K562 (cell line): ENCODE measurements around the gene CHPF. TPM values are rescaled to one million over a fixed set of nuclear protein-coding genes. Genes with fewer than 3 reads are reported as not detected.

ENCODE experiments used
- AFF1 ChIP-seq, 2 experiments: fragments of 450-650 bp; IDR thresholded peaks; 2 replicates each; pipeline ENCODE4 v1.6.1; 2018; ENCODE audit warnings: mild to moderate bottlenecking in 2 of 2, low read depth in 1 of 2; ENCODE audit not compliant: partially characterized antibody in 2 of 2
- ETV5 ChIP-seq: sonication (generic); formaldehyde crosslinking; IDR thresholded peaks from 2 replicates; pipeline ENCODE4 v1.4.0; 2020; ENCODE audit warnings: low read depth, mild to moderate bottlenecking, missing genetic modification reagents
- GABPA ChIP-seq: fragments of 200-800 bp; sonication (Bioruptor generic); conservative IDR thresholded peaks from 2 replicates; pipeline ENCODE4 v1.6.1; 2016; ENCODE audit warnings: low read depth, missing genetic modification characterization, missing compliant biosample characterization
- GABPB2 ChIP-seq: fragments of 250-450 bp; sonication (Bioruptor Pico); conservative IDR thresholded peaks from 2 replicates; pipeline ENCODE4 v1.5.1; 2021; ENCODE audit warnings: mild to moderate bottlenecking
- HEY1 ChIP-seq: fragments of 250-450 bp; sonication (Bioruptor Pico); IDR thresholded peaks from 2 replicates; pipeline ENCODE4 v1.5.0; 2020; ENCODE audit warnings: mild to moderate bottlenecking, moderate library complexity, borderline replicate concordance
- HSF4 ChIP-seq: fragments of 250-450 bp; sonication (Bioruptor Pico); IDR thresholded peaks from 2 replicates; pipeline ENCODE4 v2.1.2; 2022; ENCODE audit warnings: mild to moderate bottlenecking, moderate library complexity, borderline replicate concordance
- JUN ChIP-seq, 2 experiments: sonication (generic) in 1 of 2; formaldehyde crosslinking in 1 of 2; IDR thresholded peaks; 2 replicates each; pipeline versions ENCODE4 v1.6.1 to v1.8.0; 2012 to 2022; ENCODE audit warnings: borderline replicate concordance in 2 of 2, mild to moderate bottlenecking in 2 of 2, improper control_type of control experiment in 1 of 2, low read depth in 1 of 2, low read length in 1 of 2, missing genetic modification reagents in 1 of 2
- L3MBTL2 ChIP-seq: fragments of 450-650 bp; IDR thresholded peaks from 2 replicates; pipeline ENCODE4 v1.6.1; 2016; ENCODE audit warnings: mild to moderate bottlenecking, moderate library complexity
- MBD2 ChIP-seq: sonication (generic); IDR thresholded peaks from 2 replicates; pipeline ENCODE4 v1.6.1; 2016; ENCODE audit warnings: low read depth, borderline replicate concordance
- POLR2A ChIP-seq: fragments of 450-650 bp; conservative IDR thresholded peaks from 2 replicates; pipeline ENCODE4 v1.6.1; 2016
- POLR2B ChIP-seq: fragments of 450-650 bp; IDR thresholded peaks from 2 replicates; pipeline ENCODE4 v1.6.1; 2018; ENCODE audit warnings: low read depth; ENCODE audit not compliant: partially characterized antibody
- SP1 ChIP-seq: sonication (generic); formaldehyde crosslinking; IDR thresholded peaks from 2 replicates; pipeline ENCODE4 v1.8.1; 2022; ENCODE audit warnings: mild to moderate bottlenecking, missing genetic modification reagents
- TCF7L2 ChIP-seq: fragments of 150-350 bp; IDR thresholded peaks from 2 replicates; pipeline ENCODE4 v1.6.1; 2016; ENCODE audit warnings: low read depth, mild to moderate bottlenecking, low read length, moderate library complexity
- ZNF311 ChIP-seq: fragments of 250-450 bp; sonication (Bioruptor Pico); IDR thresholded peaks from 2 replicates; pipeline ENCODE4 v1.4.0; 2020; ENCODE audit warnings: mild to moderate bottlenecking, moderate library complexity
- ZNF561 ChIP-seq: fragments of 450-650 bp; formaldehyde crosslinking; conservative IDR thresholded peaks from 2 replicates; pipeline ENCODE4 v1.4.0; 2020; ENCODE audit warnings: mild to moderate bottlenecking, moderate library complexity
- polyA plus RNA-seq, 8 experiments: library from polyadenylated mRNA; depleted of rRNA in 4 of 8; stranded (reverse) in 5 of 8; unstranded in 3 of 8; fragments of >200 nt; fragmentation: Nextera tagmentation in 2 of 8; fragmentation: Illumina TruSeq in 1 of 8; extraction: Ambion mirVana in 2 of 8; extraction: Trizol in 1 of 8; gene quantifications; 2 replicates each; pipeline versions ENCODE4 v1.2.1 to v1.2.3, GENCODE V29; 2011 to 2014; ENCODE audit warnings: inconsistent platforms in 1 of 8, missing spikeins in 1 of 8
- total RNA-seq, 7 experiments: library from RNA; depleted of rRNA in 6 of 7; stranded (reverse); fragments of >200 nt in 6 of 7; fragmentation: Illumina TruSeq in 2 of 7; extraction: Trizol in 2 of 7; gene quantifications; 2 replicates each; pipeline versions ENCODE4 v1.2.1 to v1.2.3, GENCODE V29; 2011 to 2021; ENCODE audit warnings: low replicate concordance in 1 of 7
- TF ChIP-seq, protein P1 (sequence below), 2 experiments: IDR thresholded peaks; 2 replicates each; pipeline ENCODE4 v1.6.1; 2012; ENCODE audit warnings: improper control_type of control experiment in 2 of 2, low read depth in 2 of 2, low read length in 2 of 2, borderline replicate concordance in 1 of 2
- TF ChIP-seq, protein P2 (sequence below): fragments of 250-450 bp; sonication (Bioruptor Pico); IDR thresholded peaks from 2 replicates; pipeline ENCODE4 v1.8.0; 2022; ENCODE audit warnings: inconsistent platforms, mild to moderate bottlenecking, moderate library complexity, borderline replicate concordance

The CHPF gene
- total and polyA plus RNA-seq, 9 of the 15 experiments (the other 6 are each of a cell fraction or from before 2014, with no cell fraction given) = 0.15 to 57.2 (median 7.9) TPM

DNA sequence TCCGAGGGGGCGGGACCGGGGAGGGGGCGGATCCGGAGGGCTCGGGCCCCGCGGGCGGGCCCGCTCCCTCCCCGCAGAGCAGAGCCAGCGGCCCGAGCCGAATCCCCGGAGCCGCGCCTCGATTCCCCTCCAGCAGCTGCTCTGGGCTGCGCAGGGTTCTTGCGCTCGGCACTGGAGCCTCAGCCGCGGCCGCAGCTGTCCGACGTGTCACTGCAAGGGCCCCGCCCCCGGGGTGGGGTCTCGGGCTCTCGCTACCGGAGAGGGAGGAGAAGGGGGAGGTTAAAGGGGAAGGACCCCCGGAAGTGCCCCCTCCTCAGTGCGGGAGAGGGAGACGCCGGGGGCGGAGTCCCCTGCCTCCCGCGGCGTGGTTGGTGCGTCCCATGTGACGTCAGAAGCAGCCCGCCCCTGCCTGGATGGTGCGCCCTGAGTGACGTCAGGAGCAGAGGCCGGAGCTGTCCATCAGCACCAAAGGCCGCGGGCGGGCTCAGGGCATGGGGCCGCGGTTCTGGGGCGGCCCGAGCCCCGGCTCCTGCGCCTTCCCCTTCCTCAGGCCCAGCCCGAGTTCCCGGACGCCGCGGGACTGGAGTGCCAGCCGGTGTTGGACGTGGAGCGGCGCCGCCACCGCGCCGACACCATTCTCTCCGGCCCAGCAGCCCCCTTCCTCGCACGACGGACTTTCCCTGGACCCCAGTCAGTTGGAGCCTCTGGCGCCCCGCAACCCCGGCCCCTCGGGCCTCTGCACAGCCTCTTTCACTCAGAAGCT is at the start of gene CHPF, which contains the start of gene TMEM198 (continued):
- no peak for TF ChIP-seq GABPB2
- TF ChIP-seq JUN (IDR thresholded peaks at IDR 0.05; ENCODE audit: borderline replicate concordance, low read depth, low read length) = peak; percentile 54; the same call in 1 of the 2 replicates
- TF ChIP-seq JUN (CRISPR knock-in tag; IDR thresholded peaks at IDR 0.05; ENCODE audit: borderline replicate concordance) = peak; percentile 83; the same call in 1 of the 2 replicates
- TF ChIP-seq SP1 (CRISPR knock-in tag) = peak; percentile 92
- no peak for TF ChIP-seq HSF4 (CRISPR knock-in tag)
- peak in 1 of 2 experiments; percentile 51 for TF ChIP-seq AFF1 (IDR thresholded peaks at IDR 0.05; ENCODE audit: low read depth in 1 of 2, partially characterized antibody in 2 of 2)
- TF ChIP-seq ETV5 (CRISPR knock-in tag) = peak; percentile 86; the same call in 1 of the 2 replicates
- no peak for TF ChIP-seq POLR2B
- TF ChIP-seq, protein P1, sequence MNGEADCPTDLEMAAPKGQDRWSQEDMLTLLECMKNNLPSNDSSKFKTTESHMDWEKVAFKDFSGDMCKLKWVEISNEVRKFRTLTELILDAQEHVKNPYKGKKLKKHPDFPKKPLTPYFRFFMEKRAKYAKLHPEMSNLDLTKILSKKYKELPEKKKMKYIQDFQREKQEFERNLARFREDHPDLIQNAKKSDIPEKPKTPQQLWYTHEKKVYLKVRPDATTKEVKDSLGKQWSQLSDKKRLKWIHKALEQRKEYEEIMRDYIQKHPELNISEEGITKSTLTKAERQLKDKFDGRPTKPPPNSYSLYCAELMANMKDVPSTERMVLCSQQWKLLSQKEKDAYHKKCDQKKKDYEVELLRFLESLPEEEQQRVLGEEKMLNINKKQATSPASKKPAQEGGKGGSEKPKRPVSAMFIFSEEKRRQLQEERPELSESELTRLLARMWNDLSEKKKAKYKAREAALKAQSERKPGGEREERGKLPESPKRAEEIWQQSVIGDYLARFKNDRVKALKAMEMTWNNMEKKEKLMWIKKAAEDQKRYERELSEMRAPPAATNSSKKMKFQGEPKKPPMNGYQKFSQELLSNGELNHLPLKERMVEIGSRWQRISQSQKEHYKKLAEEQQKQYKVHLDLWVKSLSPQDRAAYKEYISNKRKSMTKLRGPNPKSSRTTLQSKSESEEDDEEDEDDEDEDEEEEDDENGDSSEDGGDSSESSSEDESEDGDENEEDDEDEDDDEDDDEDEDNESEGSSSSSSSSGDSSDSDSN (IDR thresholded peaks at IDR 0.05; ENCODE audit: borderline replicate concordance in 1 of 2, low read depth in 2 of 2, low read length in 2 of 2) = peak in 1 of 2 experiments; percentile 16; a peak in 1 of 4 replicates
- TF ChIP-seq, protein P2, sequence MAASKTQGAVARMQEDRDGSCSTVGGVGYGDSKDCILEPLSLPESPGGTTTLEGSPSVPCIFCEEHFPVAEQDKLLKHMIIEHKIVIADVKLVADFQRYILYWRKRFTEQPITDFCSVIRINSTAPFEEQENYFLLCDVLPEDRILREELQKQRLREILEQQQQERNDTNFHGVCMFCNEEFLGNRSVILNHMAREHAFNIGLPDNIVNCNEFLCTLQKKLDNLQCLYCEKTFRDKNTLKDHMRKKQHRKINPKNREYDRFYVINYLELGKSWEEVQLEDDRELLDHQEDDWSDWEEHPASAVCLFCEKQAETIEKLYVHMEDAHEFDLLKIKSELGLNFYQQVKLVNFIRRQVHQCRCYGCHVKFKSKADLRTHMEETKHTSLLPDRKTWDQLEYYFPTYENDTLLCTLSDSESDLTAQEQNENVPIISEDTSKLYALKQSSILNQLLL (CRISPR knock-in tag) = no peak
- no peak for TF ChIP-seq ZNF311 (CRISPR knock-in tag)
- peak; percentile 92 for TF ChIP-seq GABPA
- TF ChIP-seq HEY1 = no peak
- peak; percentile 32; the same call in 1 of the 2 replicates for TF ChIP-seq L3MBTL2
- TF ChIP-seq MBD2 = peak; percentile 31; the same call in 1 of the 2 replicates
- 0 out of 2 replicates have a peak, but pooled peaks have one; percentile 52 for TF ChIP-seq POLR2A
- peak; percentile 68 for TF ChIP-seq TCF7L2
- TF ChIP-seq ZNF561 (CRISPR knock-in tag) = no peak
